ENCODE results near the gene SPAG16. TPM values are rescaled to one million over a fixed set of nuclear protein-coding genes. Genes with fewer than 3 reads are reported as not detected.

The SPAG16 gene
- total RNA-seq, 1 experiment from 2014 or later, result 30.0 TPM

DNA sequence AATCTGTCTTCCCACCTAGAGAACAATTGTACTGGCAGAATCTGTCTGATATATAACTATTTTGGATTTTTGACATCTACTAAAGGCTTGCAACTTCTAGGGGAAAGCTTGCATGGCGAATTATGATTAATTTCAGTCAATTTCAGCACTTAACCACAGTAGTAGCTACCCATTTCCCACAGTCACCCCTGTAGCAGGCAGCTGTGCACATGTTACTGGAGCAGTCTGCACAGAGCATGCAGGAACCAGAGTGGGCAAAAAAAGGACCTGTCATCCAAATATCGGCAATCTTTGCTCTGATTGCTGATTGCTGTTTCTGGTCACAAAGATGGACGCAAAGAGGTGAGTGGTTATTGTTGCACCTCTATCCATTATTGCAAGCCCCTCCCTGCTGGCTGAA lies 473.3 kb downstream of the SPAG16 start:
- no TSS peak for BruUV-seq (replicated peaks)

DNA sequence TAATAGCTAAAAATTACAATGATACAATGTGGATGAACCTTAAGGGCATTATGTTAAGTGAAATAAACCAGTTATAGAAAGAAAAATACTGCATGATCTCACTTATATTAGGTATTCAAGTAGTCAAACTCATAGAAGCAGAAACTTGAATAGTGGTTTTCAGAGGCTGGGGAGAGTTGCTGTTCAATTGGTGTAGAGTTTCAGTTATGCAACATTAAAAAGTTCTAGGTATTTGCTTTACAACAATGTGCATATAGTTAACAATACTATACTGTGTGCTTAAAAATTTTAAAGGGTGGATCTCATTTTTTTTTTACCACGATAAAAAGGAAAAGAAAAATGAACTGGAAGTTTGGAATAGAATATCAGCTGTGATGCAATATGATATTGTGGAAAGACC lies 479.1 kb downstream of the SPAG16 start:
- Histone ChIP-seq H3K4me2 (no peak overlapping the region), H3K36me3 (ENCODE audit: low read depth) (no peaks in the 10 kb centered on the region), H4K20me1 (ENCODE audit: insufficient read depth) (no peaks in the 10 kb centered on the region), H3K4me1 (replicated peaks; ENCODE audit: insufficient read depth) (no peaks in the 10 kb centered on the region), H3K9me2 (ENCODE audit: insufficient read depth) (no peaks in the 10 kb centered on the region), H3F3A (ENCODE audit: insufficient read depth, low read depth) (no peaks in the 10 kb centered on the region; the same call in 1 of the 2 replicates), H3K9me3 (ENCODE audit: insufficient read depth, low read depth) (no peaks in the 10 kb centered on the region), H2AFZ (no peak overlapping the region), H3K27me3 (ENCODE audit: insufficient read depth, low read depth) (no peaks in the 10 kb centered on the region), H3K4me3 (no peak overlapping the region), H3K27ac (no peak overlapping the region), H3K79me2 (ENCODE audit: low read depth) (no peaks in the 10 kb centered on the region)
- intact Hi-C loops (cut with micrococcal nuclease; ENCODE audit: unreplicated experiment), result no loop called here
- BruUV-seq (replicated peaks), result no TSS peak
- TF ChIP-seq EZH2 (IDR thresholded peaks at IDR 0.05; ENCODE audit: low read depth), result no peak
- no peak for TF ChIP-seq CTCF (conservative IDR thresholded peaks at IDR 0.05)
- ChIA-PET CTCF (no interaction called here), POLR2A (ENCODE audit: unreplicated experiment) (no interaction called here)
- DNase-seq, result no peak

More for the DNA sequence above, 473.3 kb downstream of the SPAG16 start:
- H3K9me2 ChIP-seq (ENCODE audit: insufficient read depth), result peaks cover 4% of the 10 kb centered on the region; the same call in 1 of the 2 replicates
- H3K9me3 ChIP-seq (ENCODE audit: insufficient read depth, low read depth), result no peaks in the 10 kb centered on the region
- H3K27me3 ChIP-seq (ENCODE audit: insufficient read depth, low read depth), result no peaks in the 10 kb centered on the region
- intact Hi-C loops (cut with micrococcal nuclease; ENCODE audit: unreplicated experiment), result no loop called here
- CTCF ChIA-PET, result no interaction called here
- no peaks in the 10 kb centered on the region for H3K79me2 ChIP-seq (ENCODE audit: low read depth)
- no peak for DNase-seq
- no peak overlapping the region for H3K27ac ChIP-seq
- H3K4me2 ChIP-seq, result no peak overlapping the region
- POLR2A ChIA-PET (ENCODE audit: unreplicated experiment), result interaction anchor here (0.7 kb wide), 1 partner anchor 115 kb away, joined by 5 read pairs; no protein-coding TSS in a partner anchor
- no peaks in the 10 kb centered on the region; the same call in 1 of the 2 replicates for H4K20me1 ChIP-seq (ENCODE audit: insufficient read depth)
- H3K36me3 ChIP-seq (ENCODE audit: low read depth), result no peaks in the 10 kb centered on the region
- no peaks in the 10 kb centered on the region; the same call in 1 of the 2 replicates for H3F3A ChIP-seq (ENCODE audit: insufficient read depth, low read depth)
- TF ChIP-seq CTCF (conservative IDR thresholded peaks at IDR 0.05) (no peak), EZH2 (IDR thresholded peaks at IDR 0.05; ENCODE audit: low read depth) (no peak)
- H3K4me3 ChIP-seq, result no peak overlapping the region
- H3K4me1 ChIP-seq (replicated peaks; ENCODE audit: insufficient read depth), result no peaks in the 10 kb centered on the region
- H2AFZ ChIP-seq, result no peak overlapping the region

DNA sequence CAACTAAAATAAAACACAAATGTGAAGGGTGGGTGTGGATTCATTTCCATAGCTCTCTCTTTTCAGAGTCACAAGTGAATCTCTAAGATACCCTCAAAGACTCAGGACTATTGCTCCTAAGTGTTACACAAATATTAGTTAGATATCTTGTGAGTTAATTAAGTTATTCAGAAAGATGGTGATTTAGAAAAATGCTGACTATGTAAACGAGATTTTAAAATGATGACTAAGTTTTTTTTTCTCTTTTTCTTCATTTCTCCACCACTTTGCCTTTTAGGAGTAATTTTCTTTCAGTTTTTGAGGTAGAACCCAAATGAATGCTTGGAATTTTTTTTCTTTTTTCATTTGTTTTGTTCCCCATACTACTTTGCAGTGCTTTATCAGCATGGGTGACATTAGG lies 479.7 kb downstream of the SPAG16 start:
- H4K20me1 ChIP-seq (ENCODE audit: insufficient read depth), result no peaks in the 10 kb centered on the region
- ChIA-PET CTCF (no interaction called here), POLR2A (ENCODE audit: unreplicated experiment) (no interaction called here)
- H3K4me3 ChIP-seq, result no peak overlapping the region
- no peaks in the 10 kb centered on the region for H3K9me2 ChIP-seq (ENCODE audit: insufficient read depth)
- intact Hi-C loops (cut with micrococcal nuclease; ENCODE audit: unreplicated experiment), result no loop called here
- DNase-seq, result no peak
- TF ChIP-seq CTCF (conservative IDR thresholded peaks at IDR 0.05) (no peak), EZH2 (IDR thresholded peaks at IDR 0.05; ENCODE audit: low read depth) (no peak)
- H3K27me3 ChIP-seq (ENCODE audit: insufficient read depth, low read depth), result no peaks in the 10 kb centered on the region
- H3K27ac ChIP-seq, result no peak overlapping the region
- no peaks in the 10 kb centered on the region for H3K4me1 ChIP-seq (replicated peaks; ENCODE audit: insufficient read depth)
- H3K79me2 ChIP-seq (ENCODE audit: low read depth), result no peaks in the 10 kb centered on the region
- no peaks in the 10 kb centered on the region for H3K9me3 ChIP-seq (ENCODE audit: insufficient read depth, low read depth)
- no peaks in the 10 kb centered on the region for H3K36me3 ChIP-seq (ENCODE audit: low read depth)
- no peak overlapping the region for H3K4me2 ChIP-seq
- no peak overlapping the region for H2AFZ ChIP-seq
- no TSS peak for BruUV-seq (replicated peaks)
- no peaks in the 10 kb centered on the region; the same call in 1 of the 2 replicates for H3F3A ChIP-seq (ENCODE audit: insufficient read depth, low read depth)

All from PC-9 (cell line).